Stimulated activated CD8-positive, alpha-beta memory T cell treated with anti-CD3 and anti-CD28 coated beads, Interleukin-7, amount 100 ng/mL, for 24 hours (primary cell): Measurements from ENCODE around the gene PHKB.
"Not testable (repeated sequence)": the region's sequence is repeated elsewhere in the genome, so short reads cannot be mapped to it uniquely, and the experiment has no call there.

ENCODE experiments used
- DNase-seq: peaks from one replicate; pipeline ENCODE4 v3.0.0-alpha.2; 2020; ENCODE audit warnings: low read depth

The PHKB gene

DNA sequence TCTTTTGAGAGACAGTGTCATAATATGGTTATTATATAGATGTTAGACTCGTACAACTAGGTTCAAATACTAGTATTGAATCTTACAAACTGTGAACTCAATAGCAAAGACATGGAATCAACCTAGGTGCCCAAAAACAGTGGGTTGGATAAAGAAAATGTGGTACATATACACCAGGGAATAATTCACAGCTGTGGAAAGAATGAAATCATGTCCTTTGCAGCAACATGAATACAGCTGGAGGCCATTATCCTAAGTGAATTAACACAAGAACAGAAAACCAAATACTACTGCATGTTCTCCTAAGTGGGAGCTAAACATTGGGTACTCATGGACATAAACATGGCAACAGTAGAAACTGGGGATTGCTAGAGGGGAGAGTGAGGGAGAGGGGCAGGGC lies 8.1 kb downstream of the PHKB start:
- no peak for DNase-seq

DNA sequence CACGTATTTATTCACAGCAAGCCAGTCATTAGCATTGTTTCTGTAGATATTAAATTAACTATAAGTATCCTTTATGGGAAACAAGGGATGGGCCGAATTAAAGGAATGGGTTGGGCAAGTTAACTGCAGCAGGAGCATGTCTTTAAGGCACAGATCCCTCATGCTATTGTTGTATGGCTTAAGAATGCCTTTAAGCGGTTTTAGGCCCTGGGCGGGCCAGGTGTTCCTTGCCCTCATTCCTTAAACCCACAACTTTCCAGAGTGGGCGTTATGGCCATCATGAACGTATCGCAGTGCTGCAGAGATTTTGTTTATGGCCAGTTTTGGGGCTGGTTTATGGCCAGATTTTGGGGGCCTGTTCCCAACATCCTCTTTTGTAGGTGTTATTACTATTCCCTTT lies 9.1 kb downstream of the PHKB start:
- DNase-seq: no peak

DNA sequence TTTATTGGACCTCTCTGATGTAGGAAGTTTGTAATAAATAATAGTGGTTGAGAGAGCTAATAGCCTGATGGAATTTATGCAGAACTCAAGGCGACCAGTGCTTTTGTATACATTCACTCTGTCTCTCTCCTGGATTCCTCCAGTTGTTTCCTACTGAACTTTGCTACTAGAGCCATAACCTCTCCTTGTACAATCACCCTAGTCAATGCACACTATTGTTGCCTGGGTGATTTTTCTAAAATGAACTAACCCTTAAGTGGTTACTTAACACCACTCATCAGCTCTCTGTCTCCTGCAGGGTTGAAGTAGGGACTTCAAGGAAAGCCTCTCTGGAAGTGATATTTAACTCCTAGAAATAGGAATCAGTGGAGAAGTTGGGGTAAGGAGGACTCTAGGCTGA lies 9.7 kb downstream of the PHKB start:
- DNase-seq: no peak

DNA sequence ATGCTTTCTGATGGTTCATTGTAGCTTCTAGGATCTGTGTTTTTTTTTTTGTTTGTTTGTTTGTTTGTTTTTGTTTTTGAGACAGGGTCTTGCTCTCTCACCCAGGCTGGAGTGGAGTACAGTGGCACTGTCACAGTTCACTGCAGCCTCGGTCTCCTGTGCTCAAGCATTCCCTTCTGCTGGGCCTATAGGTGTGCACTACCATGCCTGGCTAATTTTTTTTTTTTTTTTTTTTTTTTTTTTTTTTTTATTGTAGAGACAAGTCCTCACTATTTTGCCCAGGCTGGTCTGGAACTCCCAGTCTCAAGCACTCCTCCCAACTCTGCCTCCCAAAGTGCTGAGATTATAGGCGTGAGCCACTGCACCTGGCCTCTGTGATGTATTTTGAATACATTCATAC lies 11.9 kb downstream of the PHKB start:
- not testable (repeated sequence) for DNase-seq

DNA sequence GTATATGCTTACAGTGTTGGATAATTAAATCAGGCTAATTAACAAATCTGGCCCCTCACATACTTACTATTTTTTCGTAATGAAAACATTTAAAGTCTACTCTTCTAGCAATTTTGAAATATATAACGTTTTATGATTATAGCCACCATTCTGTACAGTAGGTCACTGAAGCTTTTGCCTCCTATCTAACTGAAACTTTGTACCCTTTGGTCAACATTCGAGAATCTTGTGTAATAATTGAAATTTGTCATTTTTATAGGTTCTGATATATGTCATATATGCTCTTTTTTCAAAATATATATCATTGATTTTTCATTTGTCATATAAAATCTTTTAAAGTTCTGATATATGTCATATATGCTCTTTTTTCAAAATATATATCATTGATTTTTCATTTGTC lies 12.7 kb downstream of the PHKB start:
- no peak for DNase-seq

- DNase-seq: no peak
Observed at GRCh38 chr16:47475786-47476185, 14.7 kb downstream of the PHKB start.

DNA sequence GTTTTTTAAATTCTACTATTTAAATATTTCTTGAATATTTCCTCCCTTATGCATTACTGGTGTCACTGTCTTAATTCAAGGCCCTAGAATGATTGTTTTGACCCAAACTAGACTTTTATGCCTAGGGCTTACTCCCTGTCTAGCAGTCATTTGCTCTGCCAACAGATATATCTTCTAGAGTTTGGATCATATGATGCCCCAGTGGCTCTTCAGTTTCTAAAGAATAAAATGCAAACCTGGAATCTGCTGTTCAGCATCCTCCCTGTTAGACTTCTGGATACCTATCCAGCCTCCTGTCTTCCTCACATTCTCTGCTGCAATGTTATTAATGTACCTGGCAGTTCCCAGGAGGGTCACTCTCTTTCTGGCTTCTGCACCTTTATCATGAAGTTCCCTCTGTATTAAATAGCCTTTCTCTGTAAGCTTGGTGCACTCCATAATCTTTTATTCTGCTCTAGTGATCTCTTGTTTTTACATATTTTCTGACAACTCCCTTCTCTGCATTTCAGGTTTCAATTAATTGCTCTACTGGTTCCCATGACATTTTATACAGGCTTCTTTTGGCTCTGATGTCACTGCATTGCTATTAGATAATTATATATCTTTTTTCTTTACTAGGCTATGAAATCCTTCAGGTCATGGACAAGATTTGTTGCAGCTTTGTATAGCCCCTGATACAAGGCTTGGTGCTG lies 15.7 kb downstream of the PHKB start:
- no peak for DNase-seq

- DNase-seq: no peak
Observed at GRCh38 chr16:47477679-47478078, 16.5 kb downstream of the PHKB start.

- DNase-seq: no peak
Observed at GRCh38 chr16:47480410-47480809, 19.3 kb downstream of the PHKB start.

DNA sequence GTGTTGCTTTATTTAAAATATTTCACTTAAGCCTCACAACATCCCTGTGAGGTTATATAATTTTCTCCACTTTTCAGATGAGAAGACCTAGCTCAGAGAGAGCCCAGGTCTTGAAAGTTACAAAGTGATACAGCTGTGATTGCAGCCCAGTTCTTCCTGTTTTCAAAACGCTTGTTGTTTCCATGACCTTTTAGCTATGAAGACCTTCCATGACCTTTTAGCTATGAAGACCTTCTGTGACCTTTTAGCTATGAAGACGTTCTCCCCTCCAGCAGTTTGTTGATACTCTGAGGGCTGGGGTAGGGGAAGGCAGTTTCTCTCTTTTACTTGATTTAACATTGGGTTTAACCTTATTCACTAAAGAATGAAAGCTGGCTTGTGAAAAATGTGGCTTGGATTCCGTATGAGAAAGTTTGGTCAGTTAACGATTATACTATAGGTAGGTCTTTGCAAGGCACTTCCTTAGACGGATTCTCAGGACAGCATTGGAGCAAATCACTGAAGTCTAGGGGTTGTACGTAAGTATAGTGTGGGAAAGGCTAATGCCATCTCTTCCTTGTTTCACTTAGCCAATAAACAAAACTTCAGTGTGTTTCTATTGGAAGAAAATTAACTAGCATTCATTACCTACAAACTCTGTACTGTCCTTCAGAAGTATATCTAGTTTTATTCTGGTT lies 20.7 kb downstream of the PHKB start:
- no peak for DNase-seq

DNA sequence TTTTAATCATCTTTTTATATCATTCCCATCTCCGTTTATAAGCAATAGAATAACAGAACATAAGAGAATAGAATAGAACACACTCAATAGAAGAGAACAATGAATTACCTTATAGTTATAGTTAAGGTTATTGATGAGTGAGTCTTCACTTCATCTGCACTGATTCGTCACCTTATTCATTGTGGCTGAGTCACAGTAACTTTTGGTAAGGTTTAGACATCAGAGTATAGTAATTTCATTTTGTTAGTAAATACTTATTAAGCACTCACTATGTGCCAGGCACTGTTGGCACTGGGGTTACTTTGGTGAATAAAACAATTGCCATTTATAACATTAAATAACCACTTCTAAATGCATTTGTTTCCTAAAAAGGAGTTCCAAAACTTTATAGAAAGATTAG lies 22.5 kb downstream of the PHKB start:
- no peak for DNase-seq

GRCh38 chr16:47486856-47487255 lies 25.7 kb downstream of the PHKB start:
- DNase-seq: no peak

DNA sequence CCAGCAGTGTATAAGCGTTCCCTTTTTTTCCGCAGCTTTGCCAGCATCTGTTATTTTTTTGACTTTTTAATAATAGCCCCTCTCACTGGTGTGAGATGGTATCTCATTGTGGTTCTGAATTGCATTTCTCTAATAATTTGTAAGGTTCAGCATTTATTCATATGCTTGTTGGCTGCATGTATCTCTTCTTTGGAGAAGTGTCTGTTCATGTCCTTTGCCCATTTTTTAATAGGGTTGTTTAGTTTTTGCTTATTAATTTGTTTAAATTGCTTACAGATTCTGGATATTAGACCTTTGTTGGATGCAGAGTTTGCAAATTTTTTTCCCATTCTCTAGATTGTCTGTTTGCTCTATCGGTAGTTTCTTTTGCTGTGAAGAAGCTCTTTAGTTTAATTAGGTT lies 26.9 kb downstream of the PHKB start:
- DNase-seq: no peak

DNA sequence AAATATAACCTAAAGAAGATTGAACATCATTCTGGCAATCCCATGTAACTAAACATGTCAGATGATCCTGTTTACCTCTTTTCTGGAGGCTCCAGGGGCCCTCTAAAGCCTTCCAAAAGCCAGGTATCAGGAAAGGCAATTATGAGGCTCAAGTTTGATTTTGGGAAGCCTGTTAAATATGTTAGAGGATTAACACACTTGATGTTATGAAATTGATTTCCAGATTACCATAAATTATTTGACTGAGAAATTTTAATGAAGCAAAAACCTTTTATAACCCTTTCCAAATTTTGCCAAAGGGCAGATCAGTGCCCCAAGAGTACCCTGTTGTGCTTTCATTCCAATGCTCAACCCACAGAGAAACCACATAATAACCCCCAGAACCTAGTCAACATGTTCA lies 29.3 kb downstream of the PHKB start:
- DNase-seq: no peak

GRCh38 chr16:47492036-47492427 lies 30.9 kb downstream of the PHKB start:
- no peak for DNase-seq

GRCh38 chr16:47492428-47493377 lies 31.6 kb downstream of the PHKB start:
- peak; percentile 1 for DNase-seq

DNA sequence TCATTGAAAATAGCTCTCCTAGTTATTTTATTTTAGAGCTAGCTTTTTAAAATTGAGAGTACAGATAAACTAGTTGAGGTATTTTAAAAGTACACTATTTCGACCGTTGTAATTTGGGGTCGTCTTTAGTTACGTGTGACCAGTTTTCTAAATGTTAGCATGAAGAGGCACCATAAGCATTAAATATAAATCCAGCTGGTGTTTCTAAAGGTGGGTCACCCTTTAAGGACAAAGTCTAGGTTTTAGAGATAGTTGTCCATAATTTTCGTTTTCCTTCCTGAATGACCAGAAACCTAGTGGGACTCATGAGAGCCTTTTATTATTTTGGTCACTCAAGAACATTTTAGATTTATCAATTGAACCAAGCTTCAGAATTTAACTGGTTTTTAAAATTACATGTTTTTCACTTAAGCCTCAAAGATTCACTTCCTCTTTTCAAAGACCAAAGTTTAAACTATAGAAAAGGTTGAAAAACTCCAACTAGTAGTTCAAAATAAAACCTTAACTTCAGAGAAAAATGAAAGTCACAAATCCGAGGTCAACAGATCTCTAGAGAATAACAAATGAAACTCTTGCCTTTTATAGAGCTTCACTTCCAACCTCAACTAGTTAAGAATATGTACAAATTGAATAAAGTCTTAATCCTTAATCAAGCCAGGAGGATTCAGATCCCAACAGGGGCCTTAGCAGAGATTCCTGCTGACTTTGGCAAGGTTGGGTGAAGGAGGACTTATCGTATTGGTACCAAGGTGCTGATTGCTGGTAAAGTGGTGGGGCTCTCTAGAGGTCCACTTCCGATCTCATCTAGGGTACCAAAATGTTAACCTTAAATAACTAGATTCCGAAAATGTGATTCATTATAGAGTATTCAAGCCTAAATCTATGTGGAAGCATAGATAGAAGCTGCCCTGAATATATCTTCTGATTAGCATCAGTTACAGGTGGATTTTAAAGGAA lies 32.5 kb downstream of the PHKB start:
- no peak for DNase-seq

GRCh38 chr16:47499080-47499699 lies 38.1 kb downstream of the PHKB start:
- DNase-seq: no peak

DNA sequence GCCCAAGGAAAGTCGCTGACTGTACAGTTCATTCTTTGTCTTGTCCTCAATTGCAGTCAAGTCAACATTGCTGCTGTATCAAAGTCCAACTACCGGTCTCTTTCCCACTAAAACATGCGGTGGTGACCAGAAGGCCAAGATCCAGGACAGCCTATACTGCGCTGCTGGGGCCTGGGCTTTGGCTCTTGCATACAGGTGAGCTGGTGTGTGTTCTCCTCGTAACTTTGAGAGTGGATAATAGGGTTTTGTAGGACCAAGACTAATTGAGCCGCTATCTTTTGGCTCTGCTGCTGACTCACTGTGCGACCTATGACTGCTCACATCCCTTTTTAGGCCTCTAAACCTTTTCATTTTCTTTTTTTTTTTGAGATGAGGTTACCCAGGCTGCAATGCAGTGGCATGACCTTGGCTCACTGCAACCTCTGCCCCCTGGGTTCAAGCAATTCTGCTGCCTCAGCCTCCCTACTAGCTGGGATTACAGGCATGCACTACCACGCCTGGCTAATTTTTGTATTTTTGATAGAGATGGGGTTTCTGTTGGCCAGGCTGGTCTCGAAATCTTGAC lies 38.7 kb downstream of the PHKB start:
- no peak for DNase-seq

DNA sequence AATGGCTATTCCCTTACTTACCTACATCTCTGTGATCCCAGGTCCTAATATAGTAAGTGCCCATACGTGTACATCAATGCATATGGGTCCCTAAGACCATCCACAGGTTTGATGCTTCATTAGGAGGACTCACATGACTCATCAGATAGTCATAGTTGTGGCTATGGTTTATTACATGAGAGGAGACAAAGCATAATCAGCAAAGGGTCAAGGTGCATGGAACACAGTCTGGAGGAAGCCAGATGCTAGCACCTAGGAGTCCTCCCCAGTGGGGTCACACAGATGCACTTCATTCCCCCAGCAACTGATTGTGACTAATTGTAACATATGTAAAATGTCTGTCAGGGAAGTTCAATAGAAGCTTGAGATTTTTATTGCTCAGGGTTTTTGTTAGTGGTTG lies 42.8 kb downstream of the PHKB start:
- DNase-seq: no peak

DNA sequence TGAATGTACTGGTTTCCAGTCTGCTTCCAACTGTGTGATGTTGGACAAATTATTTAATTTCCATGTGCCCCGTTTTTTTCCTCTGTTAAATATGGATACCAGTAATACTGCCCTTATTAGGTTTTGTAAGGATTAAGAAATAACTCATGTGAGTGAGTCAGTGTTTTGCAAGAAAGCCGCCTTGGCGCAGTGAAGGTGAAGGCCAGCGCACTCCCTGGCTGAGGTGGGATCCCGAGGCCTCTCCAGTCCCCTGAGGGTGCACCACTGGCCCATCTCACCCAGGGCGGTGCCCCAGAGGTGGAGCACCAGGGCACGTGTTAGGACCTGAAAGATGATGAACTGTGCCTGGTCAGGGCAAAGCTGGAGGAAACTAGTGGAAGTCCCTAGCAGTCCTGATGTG lies 43.5 kb downstream of the PHKB start:
- no peak for DNase-seq
